Gastrocnemius medialis (tissue), 4 donors: ENCODE results near the gene RACGAP1. TPM values are rescaled to one million over a fixed set of nuclear protein-coding genes. Genes with fewer than 3 reads are reported as not detected.

ENCODE experiments used
- ATAC-seq, 2 donors: fragments of 150-250 bp; one replicate each; pipeline ENCODE4 v1.9.1; 2016
- DNase-seq, 2 donors: peaks; one replicate each; pipeline ENCODE4 v3.0.0-alpha.2; 2019
- H3K27ac ChIP-seq, 4 donors: fragments of 200-600 bp; sonication (generic); 1 replicate in 1 of 4; 2 replicates in 3 of 4; pipeline ENCODE4 v1.5.1; 2016 to 2018; ENCODE audit warnings: mild to moderate bottlenecking in 2 of 4, moderate library complexity in 1 of 4
- H3K27me3 ChIP-seq, 3 donors: fragments of 200-600 bp; sonication (generic) in 2 of 3; 1 replicate in 1 of 3; 2 replicates in 2 of 3; pipeline versions ENCODE4 v1.5.1 to v1.6.0; 2016 to 2019; ENCODE audit warnings: mild to moderate bottlenecking in 1 of 3, moderate library complexity in 1 of 3
- H3K36me3 ChIP-seq, 2 donors: fragments of 200-600 bp; sonication (generic) in 1 of 2; one replicate each; pipeline ENCODE4 v1.5.1; 2017 to 2018
- H3K4me1 ChIP-seq, 2 donors: fragments of 200-600 bp; sonication (generic) in 1 of 2; one replicate each; pipeline ENCODE4 v1.5.1; 2016 to 2017; ENCODE audit warnings: mild to moderate bottlenecking in 2 of 2
- H3K4me3 ChIP-seq, 4 donors: fragments of 200-600 bp; sonication (generic) in 3 of 4; 1 replicate in 1 of 4; 2 replicates in 3 of 4; pipeline ENCODE4 v1.5.1; 2016 to 2019; ENCODE audit warnings: mild to moderate bottlenecking in 2 of 4
- H3K9me3 ChIP-seq, 3 donors: fragments of 200-600 bp; sonication (generic) in 2 of 3; 1 replicate in 1 of 3; 2 replicates in 2 of 3; pipeline ENCODE4 v1.5.1; 2016 to 2019
- POLR2A ChIP-seq, 2 donors: fragments of 450-650 bp; IDR thresholded peaks; one replicate each; pipeline ENCODE4 v1.6.1; 2017; ENCODE audit warnings: antibody characterized with exemption in 2 of 2, mild to moderate bottlenecking in 2 of 2, moderate library complexity in 2 of 2
- in situ Hi-C, 4 donors: fragments of 200-750 bp; cut with MboI; loops; one replicate each; pipeline versions ENCODE4 v1.15.0 to v1.8.0; 2017; ENCODE audit warnings: low sequenced_read_pairs in 4 of 4
- intact Hi-C: fragments of 100-400 bp; cut with DNase I; formaldehyde crosslinking; loops from one replicate; pipeline ENCODE4 v1.15.1; 2023; ENCODE audit warnings: low total_unique reads
- total RNA-seq, 4 donors: library from RNA; depleted of rRNA; stranded (reverse); fragments of >200 nt; gene quantifications; one replicate each; pipeline versions ENCODE4 v1.1.0 to v1.2.3, GENCODE V29; 2016
- TF ChIP-seq, protein P1 (sequence below), 5 experiments: fragments of 450-650 bp in 3 of 5; fragments of 200-600 bp in 2 of 5; sonication (generic) in 2 of 5; IDR thresholded peaks in 4 of 5; conservative IDR thresholded peaks in 1 of 5; 1 replicate in 4 of 5; 2 replicates in 1 of 5; pipeline ENCODE4 v1.5.1; 2016 to 2019; ENCODE audit warnings: antibody characterized with exemption in 5 of 5, mild to moderate bottlenecking in 3 of 5, moderate library complexity in 3 of 5

RACGAP1 gene
- total RNA-seq, 4 donors from 2014 or later = 5.6 to 13.3 (median 6.5) TPM

DNA sequence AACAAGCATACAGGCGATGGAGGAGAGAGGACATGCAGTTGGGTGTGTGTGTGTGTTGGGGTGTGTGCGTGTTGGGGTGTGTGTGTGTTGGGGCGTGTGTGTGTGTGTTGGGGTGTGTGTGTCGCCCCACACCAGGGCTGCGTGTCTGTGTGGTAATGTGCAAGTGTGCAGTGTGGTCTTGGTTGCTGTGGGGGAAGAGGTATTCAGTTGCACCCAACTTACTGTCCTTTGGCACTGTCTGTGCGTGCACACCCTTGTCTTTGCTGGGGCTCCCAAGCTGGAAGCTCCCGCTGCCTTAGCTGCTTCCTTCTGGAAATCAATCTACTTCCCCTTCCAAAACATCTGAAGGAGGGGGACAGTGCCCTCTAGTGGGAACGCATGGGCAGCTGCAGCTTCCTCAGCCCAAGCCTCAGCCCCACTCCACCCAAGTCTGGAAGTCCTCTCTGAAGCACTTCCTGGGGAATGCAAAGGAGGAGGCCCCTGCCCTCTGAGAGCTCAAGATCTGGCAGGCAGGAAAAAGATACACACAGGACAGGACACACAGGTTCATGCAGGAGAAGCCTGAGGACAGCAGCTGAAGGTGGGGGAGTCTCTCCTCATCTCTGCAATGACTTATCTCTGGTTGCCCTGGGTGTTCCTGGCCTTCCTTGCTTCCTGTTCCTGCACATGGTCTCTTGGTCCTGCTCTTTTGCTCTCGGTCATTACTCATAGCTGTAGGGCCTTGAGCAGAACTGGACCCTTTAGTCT, 45.2 kb upstream of the RACGAP1 start:
- ATAC-seq = peak; percentile 76 to 86
- Histone ChIP-seq H3K4me3 (no peak overlapping the region), H3K4me1 (peaks cover 0 to 2% of the 10 kb centered on the region in 2 donors), H3K27ac (no peak overlapping the region), H3K27me3 (no peaks in the 10 kb centered on the region), H3K9me3 (no peaks in the 10 kb centered on the region), H3K36me3 (no peaks in the 10 kb centered on the region)
- intact Hi-C loops (loop anchor here (1.0 kb wide), 2 partner anchors 31 to 102 kb away; no protein-coding TSS in a partner anchor), in situ Hi-C loops (loop anchor here in 3 of 4 donors (5.0 to 10.0 kb wide), 3 partner anchors 104 to 244 kb away; no protein-coding TSS in a partner anchor)
- peak; percentile 61 to 66 for DNase-seq
- TF ChIP-seq, protein P1, sequence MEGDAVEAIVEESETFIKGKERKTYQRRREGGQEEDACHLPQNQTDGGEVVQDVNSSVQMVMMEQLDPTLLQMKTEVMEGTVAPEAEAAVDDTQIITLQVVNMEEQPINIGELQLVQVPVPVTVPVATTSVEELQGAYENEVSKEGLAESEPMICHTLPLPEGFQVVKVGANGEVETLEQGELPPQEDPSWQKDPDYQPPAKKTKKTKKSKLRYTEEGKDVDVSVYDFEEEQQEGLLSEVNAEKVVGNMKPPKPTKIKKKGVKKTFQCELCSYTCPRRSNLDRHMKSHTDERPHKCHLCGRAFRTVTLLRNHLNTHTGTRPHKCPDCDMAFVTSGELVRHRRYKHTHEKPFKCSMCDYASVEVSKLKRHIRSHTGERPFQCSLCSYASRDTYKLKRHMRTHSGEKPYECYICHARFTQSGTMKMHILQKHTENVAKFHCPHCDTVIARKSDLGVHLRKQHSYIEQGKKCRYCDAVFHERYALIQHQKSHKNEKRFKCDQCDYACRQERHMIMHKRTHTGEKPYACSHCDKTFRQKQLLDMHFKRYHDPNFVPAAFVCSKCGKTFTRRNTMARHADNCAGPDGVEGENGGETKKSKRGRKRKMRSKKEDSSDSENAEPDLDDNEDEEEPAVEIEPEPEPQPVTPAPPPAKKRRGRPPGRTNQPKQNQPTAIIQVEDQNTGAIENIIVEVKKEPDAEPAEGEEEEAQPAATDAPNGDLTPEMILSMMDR (IDR thresholded peaks at IDR 0.05 in 4 of 5, conservative IDR thresholded peaks at IDR 0.05 in 1 of 5) = peak; percentile 71 to 93 (median 86)
- TF ChIP-seq POLR2A (IDR thresholded peaks at IDR 0.05) = no peak

DNA sequence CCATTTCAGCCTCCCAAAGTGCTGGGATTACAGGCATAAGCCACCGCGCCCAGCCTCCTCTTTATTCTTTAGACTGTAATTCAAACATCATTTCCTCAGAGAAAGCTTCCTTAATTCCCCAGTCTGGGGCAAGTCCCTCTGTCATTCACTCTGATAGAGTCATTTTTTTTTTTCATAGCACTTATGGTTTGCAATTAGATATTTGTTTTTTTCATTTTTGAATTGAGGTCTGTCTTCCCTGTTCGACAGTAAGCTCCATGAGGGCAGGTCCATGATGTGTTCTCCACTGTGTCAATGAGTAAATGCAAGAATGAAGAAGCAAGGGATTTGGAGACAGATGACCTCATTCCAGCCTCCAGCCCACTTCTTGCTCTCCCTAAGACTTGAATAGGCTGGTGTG, 44.2 kb upstream of the RACGAP1 start:
- intact Hi-C loops (no loop called here), in situ Hi-C loops (loop anchor here in 1 of 4 donors (5.0 kb wide), 1 partner anchor 97 kb away; the partner anchor contains the start of gene AQP6)
- no peak overlapping the region for H3K27ac ChIP-seq
- no peak for TF ChIP-seq POLR2A (IDR thresholded peaks at IDR 0.05)
- TF ChIP-seq, protein P1 (IDR thresholded peaks at IDR 0.05 in 4 of 5, conservative IDR thresholded peaks at IDR 0.05 in 1 of 5) = no peak
- DNase-seq (no peak), ATAC-seq (no peak)
- no peak overlapping the region for H3K4me3 ChIP-seq
- no peaks in the 10 kb centered on the region for H3K9me3 ChIP-seq
- no peaks in the 10 kb centered on the region for H3K36me3 ChIP-seq
- no peaks in the 10 kb centered on the region for H3K4me1 ChIP-seq
- no peaks in the 10 kb centered on the region for H3K27me3 ChIP-seq

DNA sequence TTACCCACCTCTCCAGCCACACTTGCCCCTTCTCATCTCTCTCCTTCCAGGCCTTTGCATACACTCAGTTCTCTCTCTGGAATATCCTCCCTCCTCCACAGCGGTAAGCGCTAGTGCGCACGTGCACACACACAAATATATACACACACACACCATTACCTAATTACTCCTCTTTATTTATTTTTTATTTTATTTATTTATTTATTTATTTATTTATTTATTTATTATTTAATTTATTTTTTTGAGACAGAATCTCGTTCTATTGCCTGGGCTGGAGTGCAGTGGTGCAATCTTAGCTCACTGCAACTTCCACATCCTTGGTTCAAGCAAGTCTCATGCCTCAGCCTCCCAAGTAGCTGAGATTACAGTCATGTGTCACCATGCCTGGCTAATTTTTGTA, 43.8 kb upstream of the RACGAP1 start:
- intact Hi-C loops (no loop called here), in situ Hi-C loops (loop anchor here in 1 of 4 donors (5.0 kb wide), 1 partner anchor 97 kb away; the partner anchor contains the start of gene AQP6)
- no peak for TF ChIP-seq POLR2A (IDR thresholded peaks at IDR 0.05)
- TF ChIP-seq, protein P1 (IDR thresholded peaks at IDR 0.05 in 4 of 5, conservative IDR thresholded peaks at IDR 0.05 in 1 of 5) = no peak
- Histone ChIP-seq H3K4me3 (no peak overlapping the region), H3K27me3 (no peaks in the 10 kb centered on the region), H3K27ac (no peak overlapping the region), H3K4me1 (no peaks in the 10 kb centered on the region), H3K36me3 (no peaks in the 10 kb centered on the region), H3K9me3 (no peaks in the 10 kb centered on the region)
- DNase-seq (no peak), ATAC-seq (no peak)

DNA sequence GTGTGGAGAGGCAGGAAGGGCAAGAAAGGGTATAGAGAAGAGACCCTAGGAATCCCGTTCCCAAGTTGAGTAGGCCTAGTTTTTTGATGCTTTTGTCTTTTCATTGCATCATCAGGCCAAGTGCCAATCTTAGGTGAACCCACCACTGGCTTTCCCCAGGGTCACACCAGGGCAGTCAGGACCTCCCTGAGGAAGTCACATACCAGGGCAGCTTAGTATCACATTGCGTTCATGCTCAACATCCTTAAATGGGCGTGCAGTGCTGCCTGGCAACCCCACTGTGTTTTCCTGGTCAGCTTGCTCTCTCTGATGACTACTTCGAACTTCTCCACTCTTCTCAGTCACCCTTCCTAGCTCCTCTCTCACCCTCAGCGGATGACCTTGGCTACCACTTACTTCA, 41.1 kb upstream of the RACGAP1 start:
- DNase-seq (no peak), ATAC-seq (no peak)
- Histone ChIP-seq H3K27me3 (no peaks in the 10 kb centered on the region), H3K36me3 (no peaks in the 10 kb centered on the region), H3K4me1 (no peaks in the 10 kb centered on the region), H3K4me3 (no peak overlapping the region), H3K9me3 (no peaks in the 10 kb centered on the region), H3K27ac (no peak overlapping the region)
- intact Hi-C loops = no loop called here
- in situ Hi-C loops = loop anchor here in 1 of 4 donors (5.0 kb wide), 1 partner anchor 94 kb away; the partner anchor contains the start of gene AQP6
- no peak for TF ChIP-seq POLR2A (IDR thresholded peaks at IDR 0.05)
- TF ChIP-seq, protein P1 (IDR thresholded peaks at IDR 0.05 in 4 of 5, conservative IDR thresholded peaks at IDR 0.05 in 1 of 5) = no peak
